ENCODE data around the gene SLC34A3.

DNA sequence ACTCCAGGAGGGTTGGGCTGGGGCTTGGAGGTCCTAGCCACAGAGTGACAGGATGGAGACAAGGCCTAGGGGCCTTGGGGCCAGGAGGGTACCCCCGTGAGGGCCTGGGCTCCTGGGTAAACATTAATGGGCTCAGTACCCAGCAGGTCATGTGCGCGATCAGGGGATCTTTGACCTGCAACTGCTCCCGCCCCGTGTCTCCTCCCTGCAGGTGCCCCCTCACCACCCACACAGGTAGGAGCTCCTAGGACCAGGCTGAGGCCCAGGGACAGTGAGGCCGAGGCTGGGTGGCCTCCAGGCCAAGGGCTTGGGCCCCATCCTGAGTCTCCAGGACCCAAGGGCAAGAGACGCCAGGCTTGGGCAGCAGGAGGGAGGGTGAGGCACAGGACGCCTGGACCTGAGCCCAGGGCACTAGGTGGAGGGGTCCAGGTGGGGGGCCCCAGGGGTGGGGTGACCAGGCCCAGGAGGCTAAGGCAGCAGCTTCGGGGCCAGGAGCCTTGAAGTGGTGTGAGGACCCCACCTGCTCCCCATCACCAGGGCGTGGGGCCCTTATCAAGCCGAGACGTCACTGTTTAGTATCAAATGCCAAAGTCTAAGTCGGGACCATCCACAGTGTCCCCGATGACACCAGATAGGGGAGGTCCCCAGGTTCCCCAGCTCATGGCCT lies at the start of gene SLC34A3:
- TF ChIP-seq, protein P1, sequence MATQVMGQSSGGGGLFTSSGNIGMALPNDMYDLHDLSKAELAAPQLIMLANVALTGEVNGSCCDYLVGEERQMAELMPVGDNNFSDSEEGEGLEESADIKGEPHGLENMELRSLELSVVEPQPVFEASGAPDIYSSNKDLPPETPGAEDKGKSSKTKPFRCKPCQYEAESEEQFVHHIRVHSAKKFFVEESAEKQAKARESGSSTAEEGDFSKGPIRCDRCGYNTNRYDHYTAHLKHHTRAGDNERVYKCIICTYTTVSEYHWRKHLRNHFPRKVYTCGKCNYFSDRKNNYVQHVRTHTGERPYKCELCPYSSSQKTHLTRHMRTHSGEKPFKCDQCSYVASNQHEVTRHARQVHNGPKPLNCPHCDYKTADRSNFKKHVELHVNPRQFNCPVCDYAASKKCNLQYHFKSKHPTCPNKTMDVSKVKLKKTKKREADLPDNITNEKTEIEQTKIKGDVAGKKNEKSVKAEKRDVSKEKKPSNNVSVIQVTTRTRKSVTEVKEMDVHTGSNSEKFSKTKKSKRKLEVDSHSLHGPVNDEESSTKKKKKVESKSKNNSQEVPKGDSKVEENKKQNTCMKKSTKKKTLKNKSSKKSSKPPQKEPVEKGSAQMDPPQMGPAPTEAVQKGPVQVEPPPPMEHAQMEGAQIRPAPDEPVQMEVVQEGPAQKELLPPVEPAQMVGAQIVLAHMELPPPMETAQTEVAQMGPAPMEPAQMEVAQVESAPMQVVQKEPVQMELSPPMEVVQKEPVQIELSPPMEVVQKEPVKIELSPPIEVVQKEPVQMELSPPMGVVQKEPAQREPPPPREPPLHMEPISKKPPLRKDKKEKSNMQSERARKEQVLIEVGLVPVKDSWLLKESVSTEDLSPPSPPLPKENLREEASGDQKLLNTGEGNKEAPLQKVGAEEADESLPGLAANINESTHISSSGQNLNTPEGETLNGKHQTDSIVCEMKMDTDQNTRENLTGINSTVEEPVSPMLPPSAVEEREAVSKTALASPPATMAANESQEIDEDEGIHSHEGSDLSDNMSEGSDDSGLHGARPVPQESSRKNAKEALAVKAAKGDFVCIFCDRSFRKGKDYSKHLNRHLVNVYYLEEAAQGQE (IDR thresholded peaks at IDR 0.05; ENCODE audit: low read depth): no peak
- no peak for TF ChIP-seq YY1 (IDR thresholded peaks at IDR 0.05; ENCODE audit: low read depth)
